ENCODE measurements around the gene FCRL5. TPM values are rescaled to one million over a fixed set of nuclear protein-coding genes. Genes with fewer than 3 reads are reported as not detected.

The FCRL5 gene
- not detected for total RNA-seq

- CTCF ChIA-PET, result no interaction called here
- intact Hi-C loops (cut with DNase I, micrococcal nuclease), result no loop called here
- peaks cover 3% of the 10 kb centered on the region for H3K4me1 Mint-ChIP-seq
Measured at GRCh38 chr1:157551694-157552693, at the start of gene FCRL5. Gene FCRL5, minus strand, starts transcription at chr1:157552515. Its CDS starts 153 bp downstream, at chr1:157552362.

DNA sequence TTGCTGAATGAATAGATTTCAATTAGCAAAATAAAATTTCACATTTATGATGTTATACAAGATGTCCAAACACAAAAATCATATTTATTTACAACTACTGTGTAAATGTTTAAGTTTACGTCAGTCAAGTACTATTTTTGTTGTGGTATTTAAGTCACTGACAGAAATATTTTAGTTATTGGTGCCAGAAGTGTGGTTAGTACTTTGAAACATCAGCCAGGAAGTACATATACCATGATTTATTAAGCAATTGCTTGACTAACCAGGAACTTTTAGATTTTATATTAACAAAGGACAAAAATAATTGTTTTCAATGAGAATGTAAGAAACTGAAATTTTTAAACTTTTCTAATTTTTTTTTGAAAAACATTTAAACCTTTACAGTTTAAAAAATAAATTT is 47.9 kb upstream of the FCRL5 start:
- intact Hi-C loops (cut with DNase I, micrococcal nuclease), result no loop called here
- no peaks in the 10 kb centered on the region for H3K36me3 Mint-ChIP-seq (ENCODE audit: low read depth)

More at GRCh38 chr1:157551694-157552693, at the start of gene FCRL5:
- Mint-ChIP-seq H3K36me3 (ENCODE audit: low read depth) (no peaks in the 10 kb centered on the region), H3K27ac (no peak within 1 kb of the TSS), H3K4me3 (no peak within 1 kb of the TSS), H3K9me3 (ENCODE audit: low read depth) (no peaks in the 10 kb centered on the region), H3K27me3 (peaks cover 4% of the 10 kb centered on the region)
- ATAC-seq (no peak), DNase-seq (no peak)
- POLR2A ChIA-PET, result no interaction called here

GRCh38 chr1:157597959-157598667 is 45.8 kb upstream of the FCRL5 start, which contains the start of gene FCRL4:
Gene FCRL4, minus strand, starts transcription at chr1:157598085. Its CDS starts 141 bp downstream, at chr1:157597944.
- Mint-ChIP-seq H3K27me3 (peaks cover 9% of the 10 kb centered on the region), H3K27ac (no peak within 1 kb of the TSS), H3K9me3 (ENCODE audit: low read depth) (no peaks in the 10 kb centered on the region), H3K4me3 (no peak within 1 kb of the TSS), H3K36me3 (ENCODE audit: low read depth) (no peaks in the 10 kb centered on the region), H3K4me1 (no peaks in the 10 kb centered on the region)
- intact Hi-C loops (cut with DNase I, micrococcal nuclease), result no loop called here
- ChIA-PET POLR2A (no interaction called here), CTCF (no interaction called here)
- DNase-seq (no peak), ATAC-seq (peak; percentile 47)

More for the DNA sequence above, 47.9 kb upstream of the FCRL5 start:
- DNase-seq (no peak), ATAC-seq (no peak)
- Mint-ChIP-seq H3K27me3 (peaks cover 13% of the 10 kb centered on the region), H3K9me3 (ENCODE audit: low read depth) (no peaks in the 10 kb centered on the region), H3K27ac (no peak overlapping the region), H3K4me1 (no peaks in the 10 kb centered on the region), H3K4me3 (no peak overlapping the region)
- ChIA-PET POLR2A (no interaction called here), CTCF (no interaction called here)

DNA sequence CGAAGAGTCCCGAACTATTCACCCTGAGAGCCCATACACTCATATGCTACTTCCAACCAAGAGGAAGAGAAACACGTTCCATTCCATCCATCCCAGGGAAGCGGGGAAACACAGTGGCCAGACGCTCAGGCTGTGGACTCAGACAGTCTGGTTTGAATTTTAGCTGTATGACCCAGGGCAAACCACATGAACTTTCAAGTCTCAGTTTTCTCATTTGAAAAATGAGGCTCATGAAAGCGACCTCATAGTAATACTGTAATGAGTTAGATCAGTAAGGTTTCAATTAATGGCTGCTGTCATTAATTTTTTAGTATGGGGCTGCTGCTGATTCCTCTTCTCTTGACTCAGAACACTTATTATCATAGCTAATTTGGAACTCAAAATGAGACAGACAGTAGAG is 44.1 kb upstream of the FCRL5 start:
- DNase-seq (no peak), ATAC-seq (no peak)
- no peak overlapping the region for H3K4me3 Mint-ChIP-seq
- H3K36me3 Mint-ChIP-seq (ENCODE audit: low read depth), result no peaks in the 10 kb centered on the region
- H3K27ac Mint-ChIP-seq, result no peak overlapping the region
- intact Hi-C loops (cut with DNase I, micrococcal nuclease), result no loop called here
- peaks cover 6% of the 10 kb centered on the region for H3K27me3 Mint-ChIP-seq
- H3K9me3 Mint-ChIP-seq (ENCODE audit: low read depth), result no peaks in the 10 kb centered on the region
- ChIA-PET POLR2A (no interaction called here), CTCF (interaction anchor here (0.6 to 3.3 kb wide), 2 partner anchors 16 to 302 kb away, joined by 3 to 15 read pairs; no protein-coding TSS in a partner anchor)
- no peaks in the 10 kb centered on the region for H3K4me1 Mint-ChIP-seq

- ATAC-seq (no peak), DNase-seq (no peak)
- no peak overlapping the region for H3K27ac Mint-ChIP-seq
- no peaks in the 10 kb centered on the region for H3K9me3 Mint-ChIP-seq (ENCODE audit: low read depth)
- H3K36me3 Mint-ChIP-seq (ENCODE audit: low read depth), result no peaks in the 10 kb centered on the region
- peaks cover 4% of the 10 kb centered on the region for H3K27me3 Mint-ChIP-seq
- H3K4me3 Mint-ChIP-seq, result no peak overlapping the region
- ChIA-PET CTCF (interaction anchor here (3.3 kb wide), 1 partner anchor 15 kb away, joined by 15 read pairs; no protein-coding TSS in a partner anchor), POLR2A (no interaction called here)
- H3K4me1 Mint-ChIP-seq, result no peaks in the 10 kb centered on the region
- intact Hi-C loops (cut with DNase I, micrococcal nuclease), result no loop called here
Measured at GRCh38 chr1:157595356-157595755, 43.0 kb upstream of the FCRL5 start.

GRCh38 chr1:157585984-157586383 is 33.7 kb upstream of the FCRL5 start:
- H3K27ac Mint-ChIP-seq, result no peak overlapping the region
- ATAC-seq (no peak), DNase-seq (no peak)
- H3K36me3 Mint-ChIP-seq (ENCODE audit: low read depth), result no peaks in the 10 kb centered on the region
- H3K9me3 Mint-ChIP-seq (ENCODE audit: low read depth), result no peaks in the 10 kb centered on the region
- intact Hi-C loops (cut with DNase I, micrococcal nuclease), result loop anchor here in 1 of 2 experiments (10.0 kb wide), 1 partner anchor 189 kb away; the partner anchor contains the start of gene FCRL2
- ChIA-PET POLR2A (no interaction called here), CTCF (no interaction called here)
- no peak overlapping the region for H3K4me3 Mint-ChIP-seq
- peaks cover 12% of the 10 kb centered on the region for H3K27me3 Mint-ChIP-seq
- no peaks in the 10 kb centered on the region for H3K4me1 Mint-ChIP-seq

DNA sequence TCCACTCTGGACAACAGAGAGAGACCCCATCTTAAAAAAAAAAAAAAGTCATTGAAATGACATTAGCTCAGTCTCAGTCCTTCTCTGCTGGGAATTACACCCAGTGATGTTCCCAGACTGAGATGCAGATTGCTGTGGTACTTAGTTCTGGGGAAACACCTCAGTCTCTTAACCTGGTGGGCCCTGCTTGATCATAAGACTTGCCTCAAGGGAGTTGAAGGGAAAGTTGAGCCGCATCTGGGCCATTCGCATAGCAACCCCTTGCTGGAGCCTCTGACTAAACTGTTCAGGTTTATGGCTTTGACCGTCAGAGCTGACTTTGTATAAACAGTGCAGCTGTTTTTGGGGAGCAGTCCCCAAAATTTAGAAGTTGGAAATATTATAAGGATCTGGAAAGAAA is 32.2 kb upstream of the FCRL5 start:
- ATAC-seq (no peak), DNase-seq (no peak)
- Mint-ChIP-seq H3K9me3 (ENCODE audit: low read depth) (no peaks in the 10 kb centered on the region), H3K4me1 (no peaks in the 10 kb centered on the region), H3K36me3 (ENCODE audit: low read depth) (no peaks in the 10 kb centered on the region), H3K27ac (no peak overlapping the region), H3K4me3 (no peak overlapping the region), H3K27me3 (peaks cover 10% of the 10 kb centered on the region)
- CTCF ChIA-PET, result interaction anchor here (0.9 kb wide), 1 partner anchor 40 kb away, joined by 3 read pairs; no protein-coding TSS in a partner anchor
- POLR2A ChIA-PET, result no interaction called here
- intact Hi-C loops (cut with DNase I, micrococcal nuclease), result loop anchor here in 1 of 2 experiments (5.0 to 10.0 kb wide), 3 partner anchors 108 to 363 kb away; partner anchors contain the start of gene FCRL2

GRCh38 chr1:157580828-157581210 is 28.5 kb upstream of the FCRL5 start:
- ChIA-PET CTCF (interaction anchor here (0.7 to 2.4 kb wide), 21 partner anchors 8 to 544 kb away, joined by 3 to 22 read pairs (median 5); no protein-coding TSS in a partner anchor), POLR2A (no interaction called here)
- no peaks in the 10 kb centered on the region for H3K4me1 Mint-ChIP-seq
- H3K36me3 Mint-ChIP-seq (ENCODE audit: low read depth), result no peaks in the 10 kb centered on the region
- H3K27me3 Mint-ChIP-seq, result peaks cover 10% of the 10 kb centered on the region
- intact Hi-C loops (cut with DNase I, micrococcal nuclease), result loop anchor here (1.0 to 10.0 kb wide), 8 partner anchors 45 to 544 kb away; partner anchors contain the start of gene FCRL2 (in 1 of the 2)
- no peak overlapping the region for H3K4me3 Mint-ChIP-seq
- no peak for ATAC-seq
- H3K9me3 Mint-ChIP-seq (ENCODE audit: low read depth), result no peaks in the 10 kb centered on the region
- H3K27ac Mint-ChIP-seq, result no peak overlapping the region
- DNase-seq, result no peak

DNA sequence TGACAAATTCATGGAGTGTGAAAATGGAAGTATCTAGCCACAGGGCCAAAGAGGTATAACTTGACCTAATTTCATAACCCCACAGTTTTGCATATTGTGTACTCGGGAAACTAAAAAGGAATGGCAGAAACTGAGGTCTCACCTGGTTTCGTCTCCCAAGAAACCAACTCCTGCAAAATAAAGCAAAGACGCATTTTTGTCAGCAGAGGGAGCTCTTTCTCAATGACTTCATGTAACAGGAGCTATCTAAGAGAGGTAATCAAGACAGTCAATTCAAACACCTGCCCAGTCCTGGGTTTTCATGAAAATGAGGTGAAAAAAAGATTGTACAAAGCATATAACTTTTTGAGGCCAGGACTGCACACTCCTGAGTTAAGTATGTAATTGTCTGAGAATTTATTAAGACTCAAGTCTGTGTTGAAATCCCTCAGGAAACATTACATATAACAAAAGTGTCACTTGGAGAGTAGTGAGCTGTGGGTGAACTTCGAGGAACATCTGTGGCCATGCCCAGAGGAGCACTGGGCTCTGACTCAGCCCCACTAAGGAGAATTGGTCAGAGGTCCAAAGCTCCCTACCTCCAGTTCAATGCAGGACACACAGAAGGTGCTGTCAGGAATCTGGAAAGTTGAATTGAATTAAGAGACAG is 28.0 kb upstream of the FCRL5 start:
- Mint-ChIP-seq H3K27ac (no peak overlapping the region), H3K27me3 (peaks cover 9% of the 10 kb centered on the region), H3K9me3 (ENCODE audit: low read depth) (no peaks in the 10 kb centered on the region), H3K4me1 (no peaks in the 10 kb centered on the region), H3K36me3 (ENCODE audit: low read depth) (no peaks in the 10 kb centered on the region), H3K4me3 (no peak overlapping the region)
- DNase-seq, result peak; percentile 13
- intact Hi-C loops (cut with DNase I, micrococcal nuclease), result loop anchor here (1.0 to 10.0 kb wide), 7 partner anchors 46 to 545 kb away; partner anchors contain the start of gene FCRL2 (in 1 of the 2)
- ATAC-seq, result no peak
- POLR2A ChIA-PET, result no interaction called here
- CTCF ChIA-PET, result interaction anchor here (0.7 to 2.4 kb wide), 27 partner anchors 9 to 544 kb away, joined by 3 to 22 read pairs (median 4); no protein-coding TSS in a partner anchor

DNA sequence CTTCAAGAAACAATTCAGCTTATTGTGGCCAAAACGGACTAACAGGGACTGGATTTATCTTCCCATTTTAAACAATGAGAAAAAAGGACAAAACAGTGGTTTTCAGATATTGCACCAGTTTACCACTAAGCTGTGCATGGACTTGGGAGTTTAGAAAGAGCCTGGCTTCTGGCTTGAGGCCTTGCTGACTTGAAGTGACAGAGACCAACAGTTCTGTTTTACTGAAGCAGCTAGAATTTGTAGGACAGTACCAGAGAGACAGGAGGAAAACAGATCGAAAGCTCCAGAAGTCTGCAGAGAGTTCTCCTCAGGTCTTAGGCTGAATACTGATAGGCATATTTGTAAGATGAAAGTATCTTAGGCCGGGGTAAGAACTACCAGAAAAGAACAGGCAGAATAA is 25.1 kb upstream of the FCRL5 start:
- H3K27me3 Mint-ChIP-seq, result peaks cover 3% of the 10 kb centered on the region
- no peak for ATAC-seq

GRCh38 chr1:157575744-157576143 is 23.4 kb upstream of the FCRL5 start:
- H3K27me3 Mint-ChIP-seq, result peaks cover 3% of the 10 kb centered on the region
- POLR2A ChIA-PET, result interaction anchor here (0.6 kb wide), 1 partner anchor 1643 kb away, joined by 3 read pairs; no protein-coding TSS in a partner anchor
- no peaks in the 10 kb centered on the region for H3K9me3 Mint-ChIP-seq (ENCODE audit: low read depth)
- ATAC-seq (no peak), DNase-seq (no peak)
- CTCF ChIA-PET, result interaction anchor here (0.7 to 1.2 kb wide), 2 partner anchors 13 to 539 kb away, joined by 3 to 5 read pairs; no protein-coding TSS in a partner anchor
- no peak overlapping the region for H3K4me3 Mint-ChIP-seq
- no peaks in the 10 kb centered on the region for H3K36me3 Mint-ChIP-seq (ENCODE audit: low read depth)
- intact Hi-C loops (cut with DNase I, micrococcal nuclease), result no loop called here
- no peak overlapping the region for H3K27ac Mint-ChIP-seq
- H3K4me1 Mint-ChIP-seq, result no peaks in the 10 kb centered on the region

More for the DNA sequence above, 25.1 kb upstream of the FCRL5 start:
- Mint-ChIP-seq H3K9me3 (ENCODE audit: low read depth) (no peaks in the 10 kb centered on the region), H3K36me3 (ENCODE audit: low read depth) (no peaks in the 10 kb centered on the region), H3K4me1 (no peaks in the 10 kb centered on the region), H3K4me3 (no peak overlapping the region), H3K27ac (no peak overlapping the region)
- DNase-seq, result no peak
- POLR2A ChIA-PET, result no interaction called here
- intact Hi-C loops (cut with DNase I, micrococcal nuclease), result no loop called here
- CTCF ChIA-PET, result interaction anchor here (0.9 to 1.1 kb wide), 4 partner anchors 11 to 547 kb away, joined by 3 to 4 read pairs (median 3); no protein-coding TSS in a partner anchor
